Mammary epithelial cell (primary cell): Measurements from ENCODE around the gene EIF2S2.

Source experiments
- EZH2 ChIP-seq: IDR thresholded peaks from 2 replicates; pipeline ENCODE4 v1.6.1; 2012; ENCODE audit warnings: low read length, inconsistent platforms, borderline replicate concordance
- TF ChIP-seq, protein P1 (sequence below), 2 donors: IDR thresholded peaks in 1 of 2; conservative IDR thresholded peaks in 1 of 2; 2 replicates each; pipeline ENCODE4 v1.5.1; 2011 to 2012; ENCODE audit warnings: inconsistent platforms in 2 of 2, low read length in 2 of 2, mild to moderate bottlenecking in 2 of 2, control low read depth in 1 of 2, low read depth in 1 of 2; ENCODE audit not compliant: insufficient read depth in 1 of 2; ENCODE audit errors: extremely low read depth in 1 of 2

GRCh38 chr20:34082232-34082887, 29.7 kb downstream of the EIF2S2 start:
- TF ChIP-seq, protein P1, sequence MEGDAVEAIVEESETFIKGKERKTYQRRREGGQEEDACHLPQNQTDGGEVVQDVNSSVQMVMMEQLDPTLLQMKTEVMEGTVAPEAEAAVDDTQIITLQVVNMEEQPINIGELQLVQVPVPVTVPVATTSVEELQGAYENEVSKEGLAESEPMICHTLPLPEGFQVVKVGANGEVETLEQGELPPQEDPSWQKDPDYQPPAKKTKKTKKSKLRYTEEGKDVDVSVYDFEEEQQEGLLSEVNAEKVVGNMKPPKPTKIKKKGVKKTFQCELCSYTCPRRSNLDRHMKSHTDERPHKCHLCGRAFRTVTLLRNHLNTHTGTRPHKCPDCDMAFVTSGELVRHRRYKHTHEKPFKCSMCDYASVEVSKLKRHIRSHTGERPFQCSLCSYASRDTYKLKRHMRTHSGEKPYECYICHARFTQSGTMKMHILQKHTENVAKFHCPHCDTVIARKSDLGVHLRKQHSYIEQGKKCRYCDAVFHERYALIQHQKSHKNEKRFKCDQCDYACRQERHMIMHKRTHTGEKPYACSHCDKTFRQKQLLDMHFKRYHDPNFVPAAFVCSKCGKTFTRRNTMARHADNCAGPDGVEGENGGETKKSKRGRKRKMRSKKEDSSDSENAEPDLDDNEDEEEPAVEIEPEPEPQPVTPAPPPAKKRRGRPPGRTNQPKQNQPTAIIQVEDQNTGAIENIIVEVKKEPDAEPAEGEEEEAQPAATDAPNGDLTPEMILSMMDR (conservative IDR thresholded peaks at IDR 0.05 in 1 of 2, IDR thresholded peaks at IDR 0.05 in 1 of 2; ENCODE audit: extremely low read depth in 1 of 2, insufficient read depth in 1 of 2, low read depth in 1 of 2, low read length in 2 of 2): no peak
- no peak for TF ChIP-seq EZH2
